Effector memory CD4-positive, alpha-beta T cell (primary cell): ENCODE data around the gene CD34.

Experiments used
- DNase-seq, 3 donors: peaks; one replicate each; pipeline ENCODE4 v3.0.0-alpha.2; 2020
- H3K27ac ChIP-seq: 2 replicates; pipeline ENCODE4 v1.7.0; 2013; ENCODE audit warnings: mild to moderate bottlenecking, low read length, moderate library complexity; ENCODE audit not compliant: insufficient read depth, poor library complexity, severe bottlenecking
- H3K27me3 ChIP-seq: replicated peaks from 2 replicates; pipeline ENCODE4 v1.7.0; 2013; ENCODE audit warnings: mild to moderate bottlenecking, low read length; ENCODE audit not compliant: insufficient read depth, control insufficient read depth, poor library complexity, severe bottlenecking
- H3K36me3 ChIP-seq: 2 replicates; pipeline ENCODE4 v1.7.0; 2013; ENCODE audit warnings: mild to moderate bottlenecking, low read length, moderate library complexity; ENCODE audit not compliant: control insufficient read depth, insufficient read depth
- H3K4me1 ChIP-seq: 2 replicates; pipeline ENCODE4 v1.7.0; 2013; ENCODE audit warnings: low read length, mild to moderate bottlenecking; ENCODE audit not compliant: control insufficient read depth, insufficient read depth, poor library complexity, severe bottlenecking
- H3K4me3 ChIP-seq: 2 replicates; pipeline ENCODE4 v1.7.0; 2013; ENCODE audit warnings: low read length, low read depth, mild to moderate bottlenecking; ENCODE audit not compliant: insufficient read depth, poor library complexity, severe bottlenecking
- H3K9me3 ChIP-seq: 2 replicates; pipeline ENCODE4 v1.7.0; 2013; ENCODE audit warnings: mild to moderate bottlenecking, low read length, moderate library complexity; ENCODE audit not compliant: control insufficient read depth
- total RNA-seq, 3 donors: gene quantifications; one replicate each; lab custom pipeline; 2026; lab: John Stamatoyannopoulos, UW

The CD34 gene, protein sequence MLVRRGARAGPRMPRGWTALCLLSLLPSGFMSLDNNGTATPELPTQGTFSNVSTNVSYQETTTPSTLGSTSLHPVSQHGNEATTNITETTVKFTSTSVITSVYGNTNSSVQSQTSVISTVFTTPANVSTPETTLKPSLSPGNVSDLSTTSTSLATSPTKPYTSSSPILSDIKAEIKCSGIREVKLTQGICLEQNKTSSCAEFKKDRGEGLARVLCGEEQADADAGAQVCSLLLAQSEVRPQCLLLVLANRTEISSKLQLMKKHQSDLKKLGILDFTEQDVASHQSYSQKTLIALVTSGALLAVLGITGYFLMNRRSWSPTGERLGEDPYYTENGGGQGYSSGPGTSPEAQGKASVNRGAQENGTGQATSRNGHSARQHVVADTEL
- total RNA-seq: 0 to 0.97 (median 0.09) reads per million in 3 donors

DNA sequence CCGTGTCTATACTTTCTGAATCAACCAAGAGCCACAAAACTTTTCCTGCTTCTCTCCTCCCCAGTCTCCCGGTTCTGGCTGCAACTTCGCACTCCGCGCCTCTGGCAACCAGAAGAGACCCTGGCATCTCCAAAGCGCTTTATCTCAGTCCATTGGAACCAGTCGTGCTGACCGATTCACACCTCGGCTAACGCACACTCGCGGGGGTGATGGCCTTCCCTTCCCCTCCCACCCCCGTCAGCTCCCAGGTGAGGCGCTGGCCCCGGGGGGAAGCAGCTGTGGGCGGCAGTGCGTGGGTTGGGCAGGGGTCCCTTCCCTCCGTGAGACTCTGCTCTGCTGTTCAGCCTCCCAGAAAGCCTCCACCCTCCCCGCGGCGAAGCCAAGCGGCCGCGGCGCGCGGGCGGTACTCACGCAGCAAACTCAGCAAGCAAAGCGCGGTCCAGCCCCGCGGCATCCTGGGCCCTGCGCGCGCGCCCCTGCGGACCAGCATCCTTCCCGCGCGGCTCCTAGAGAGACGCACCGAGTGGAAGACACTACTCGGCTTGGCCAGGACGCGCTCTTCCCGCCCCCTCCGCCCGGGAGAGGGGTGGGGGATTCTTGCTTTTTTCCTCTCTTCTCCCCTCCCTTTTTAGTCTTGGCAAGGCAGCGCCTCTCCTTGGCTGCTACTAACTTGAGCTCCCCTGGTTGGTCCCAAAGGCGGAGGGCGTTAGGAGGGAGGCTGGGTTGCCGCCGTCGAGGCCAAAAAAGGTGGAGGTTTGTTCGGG is at the start of gene CD34:
Gene CD34, minus strand, starts transcription at position 535 of the 764 bp plus-strand sequence. Its CDS starts 45 bp downstream, at position 490.
- no peak for DNase-seq
- H3K4me3 ChIP-seq: no peak within 1 kb of the TSS

DNA sequence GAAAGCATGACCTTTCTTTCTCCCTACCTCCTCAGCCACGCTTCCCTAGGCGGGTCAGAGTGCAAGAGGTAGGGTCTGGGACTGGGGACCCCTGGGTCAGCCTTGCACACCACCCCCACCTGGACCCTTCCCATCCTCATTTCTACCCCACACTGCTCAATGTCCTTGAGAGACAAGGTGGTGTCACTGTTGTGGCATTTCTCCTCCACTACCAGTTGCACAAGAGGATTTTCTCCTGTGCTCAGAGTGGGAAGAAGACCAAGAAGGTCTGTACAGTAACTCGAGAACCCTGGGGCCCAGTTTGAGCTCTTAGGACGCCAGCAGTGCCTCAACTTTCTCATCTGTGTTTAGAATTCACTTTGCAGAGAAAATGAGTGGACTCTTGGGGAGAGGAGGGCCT is 49.4 kb upstream of the CD34 start:
- no peaks in the 10 kb centered on the region for H3K36me3 ChIP-seq

More for the DNA sequence above, at the start of gene CD34:
- Histone ChIP-seq H3K36me3 (no peaks in the 10 kb centered on the region), H3K27ac (no peak within 1 kb of the TSS), H3K27me3 (peaks cover 8% of the 10 kb centered on the region), H3K4me1 (peaks cover 7% of the 10 kb centered on the region), H3K9me3 (no peaks in the 10 kb centered on the region)

GRCh38 chr1:207959910-207960309 is 49.0 kb upstream of the CD34 start:
- Histone ChIP-seq H3K4me3 (no peak overlapping the region), H3K27ac (no peak overlapping the region), H3K9me3 (no peaks in the 10 kb centered on the region), H3K27me3 (peaks cover 15% of the 10 kb centered on the region), H3K36me3 (no peaks in the 10 kb centered on the region), H3K4me1 (peaks cover 15% of the 10 kb centered on the region)
- no peak for DNase-seq

More for the DNA sequence above, 49.4 kb upstream of the CD34 start:
- no peaks in the 10 kb centered on the region for H3K9me3 ChIP-seq
- no peak for DNase-seq
- H3K4me3 ChIP-seq: no peak overlapping the region
- H3K4me1 ChIP-seq: peaks cover 15% of the 10 kb centered on the region
- H3K27me3 ChIP-seq: peaks cover 15% of the 10 kb centered on the region
- no peak overlapping the region for H3K27ac ChIP-seq

GRCh38 chr1:207959141-207959825 is 48.4 kb upstream of the CD34 start:
- peaks cover 15% of the 10 kb centered on the region for H3K27me3 ChIP-seq
- H3K9me3 ChIP-seq: no peaks in the 10 kb centered on the region
- no peak overlapping the region for H3K27ac ChIP-seq
- DNase-seq: no peak
- peaks cover 15% of the 10 kb centered on the region for H3K4me1 ChIP-seq
- H3K4me3 ChIP-seq: peak overlapping the region; percentile 32
- H3K36me3 ChIP-seq: no peaks in the 10 kb centered on the region

- Histone ChIP-seq H3K4me1 (peaks cover 15% of the 10 kb centered on the region), H3K27ac (no peak overlapping the region), H3K36me3 (no peaks in the 10 kb centered on the region), H3K27me3 (peaks cover 15% of the 10 kb centered on the region), H3K4me3 (peak overlapping the region; percentile 32), H3K9me3 (no peaks in the 10 kb centered on the region)
- no peak for DNase-seq
Measured at GRCh38 chr1:207958376-207959139, 47.6 kb upstream of the CD34 start.

GRCh38 chr1:207956986-207957385 is 46.1 kb upstream of the CD34 start:
- Histone ChIP-seq H3K4me1 (peaks cover 9% of the 10 kb centered on the region), H3K27me3 (peaks cover 15% of the 10 kb centered on the region), H3K36me3 (no peaks in the 10 kb centered on the region), H3K4me3 (no peak overlapping the region), H3K27ac (no peak overlapping the region), H3K9me3 (no peaks in the 10 kb centered on the region)
- no peak for DNase-seq

GRCh38 chr1:207954104-207954503 is 43.2 kb upstream of the CD34 start:
- no peak overlapping the region for H3K27ac ChIP-seq
- H3K27me3 ChIP-seq: peaks cover 10% of the 10 kb centered on the region
- DNase-seq: no peak
- H3K4me1 ChIP-seq: peaks cover 4% of the 10 kb centered on the region
- H3K9me3 ChIP-seq: no peaks in the 10 kb centered on the region
- no peak overlapping the region for H3K4me3 ChIP-seq
- no peaks in the 10 kb centered on the region for H3K36me3 ChIP-seq

DNA sequence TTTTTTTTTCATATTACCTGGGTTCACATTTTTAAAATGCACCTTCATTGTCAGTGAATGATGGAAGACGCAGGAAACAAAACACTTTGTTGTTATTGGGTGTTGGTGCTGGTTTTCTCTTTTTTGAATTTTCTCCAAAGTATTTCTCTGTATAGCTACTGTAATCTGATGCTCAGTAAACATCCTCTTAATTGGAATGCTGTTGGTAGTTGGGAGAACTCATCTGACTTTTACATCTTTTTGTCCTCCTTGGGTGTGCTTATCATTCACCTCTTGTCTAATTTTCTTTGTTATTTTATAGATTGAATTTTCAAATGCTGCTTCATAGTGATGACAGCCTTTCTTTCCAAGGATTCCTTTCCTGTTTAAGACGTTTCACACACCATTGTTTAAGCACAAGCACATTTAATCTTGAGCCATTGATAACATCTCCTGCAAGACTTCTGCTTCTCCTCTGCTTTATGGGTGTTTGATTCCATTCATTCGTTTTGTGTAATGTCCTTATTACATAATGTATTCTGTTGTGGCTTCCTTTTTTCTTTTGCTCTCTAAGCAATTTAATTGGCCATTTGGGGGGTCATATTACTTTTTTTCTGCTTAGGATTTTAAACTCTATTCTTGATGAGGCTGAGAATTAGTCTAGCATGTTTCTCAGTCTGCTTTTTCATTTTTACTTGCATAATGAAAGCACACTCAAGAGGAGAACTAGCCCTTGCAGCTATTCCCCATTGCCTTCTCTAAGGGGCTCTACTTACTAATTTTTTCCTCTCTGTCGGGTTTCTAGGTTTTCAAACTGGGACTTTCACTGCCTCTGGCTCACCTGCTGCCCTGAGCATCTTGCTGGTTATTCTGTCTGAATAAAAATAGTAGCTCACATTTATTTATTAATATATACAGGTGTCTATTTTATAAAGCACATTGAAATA is 42.0 kb upstream of the CD34 start:
- no peak overlapping the region for H3K27ac ChIP-seq
- H3K27me3 ChIP-seq: peaks cover 2% of the 10 kb centered on the region
- no peaks in the 10 kb centered on the region for H3K9me3 ChIP-seq
- no peak for DNase-seq
- H3K4me1 ChIP-seq: no peaks in the 10 kb centered on the region
- H3K4me3 ChIP-seq: no peak overlapping the region
- H3K36me3 ChIP-seq: no peaks in the 10 kb centered on the region

GRCh38 chr1:207951652-207952051 is 40.7 kb upstream of the CD34 start:
- Histone ChIP-seq H3K27ac (no peak overlapping the region), H3K4me3 (no peak overlapping the region), H3K27me3 (peaks cover 5% of the 10 kb centered on the region), H3K9me3 (no peaks in the 10 kb centered on the region), H3K36me3 (no peaks in the 10 kb centered on the region), H3K4me1 (no peaks in the 10 kb centered on the region)
- no peak for DNase-seq
